GM21528 (cell line): ENCODE measurements around the gene BUB1.
"Not testable (repeated sequence)": the region's sequence is repeated elsewhere in the genome, so short reads cannot be mapped to it uniquely, and the experiment has no call there.

Experiments
- ATAC-seq: cut with Tn5 transposase; IDR thresholded peaks from one replicate; pipeline ENCODE4 v1.9.1; 2021; ENCODE audit warnings: mild to moderate bottlenecking, moderate library complexity; ENCODE audit not compliant: unreplicated experiment, low FRiP score

The BUB1 gene

GRCh38 chr2:110677530-110678456 is at the start of gene BUB1:
Gene BUB1, minus strand, starts transcription at chr2:110678063. Its CDS starts 68 bp downstream, at chr2:110677995.
- peak; percentile 70 for ATAC-seq

GRCh38 chr2:110726285-110726684 is 48.4 kb upstream of the BUB1 start:
- no peak for ATAC-seq

- no peak for ATAC-seq
These were observed 48.0 kb upstream of the BUB1 start for GRCh38 chr2:110725859-110726258.

GRCh38 chr2:110725370-110725769 is 47.5 kb upstream of the BUB1 start:
- ATAC-seq = no peak

GRCh38 chr2:110724820-110725219 is 47.0 kb upstream of the BUB1 start:
- ATAC-seq = no peak

- ATAC-seq = no peak
These were observed 42.7 kb upstream of the BUB1 start for GRCh38 chr2:110720547-110720946.

- no peak for ATAC-seq
These were observed 41.1 kb upstream of the BUB1 start for GRCh38 chr2:110718990-110719389.

- ATAC-seq = no peak
These were observed 40.5 kb upstream of the BUB1 start for GRCh38 chr2:110718382-110718781.

GRCh38 chr2:110717734-110718133 is 39.9 kb upstream of the BUB1 start:
- ATAC-seq = no peak

GRCh38 chr2:110716959-110717645 is 39.2 kb upstream of the BUB1 start:
- no peak for ATAC-seq

- no peak for ATAC-seq
These were observed 36.8 kb upstream of the BUB1 start for GRCh38 chr2:110714452-110715224.

- ATAC-seq = no peak
These were observed 35.9 kb upstream of the BUB1 start for GRCh38 chr2:110713513-110714362.

GRCh38 chr2:110712737-110713136 is 34.9 kb upstream of the BUB1 start:
- ATAC-seq = no peak

GRCh38 chr2:110708455-110708854 is 30.6 kb upstream of the BUB1 start:
- no peak for ATAC-seq

- no peak for ATAC-seq
These were observed 29.6 kb upstream of the BUB1 start for GRCh38 chr2:110707386-110707965.

- no peak for ATAC-seq
These were observed 24.9 kb upstream of the BUB1 start for GRCh38 chr2:110702514-110703380.

- ATAC-seq = not testable (repeated sequence)
These were observed 20.4 kb upstream of the BUB1 start for GRCh38 chr2:110698253-110698652.

GRCh38 chr2:110695146-110695898 is 17.5 kb upstream of the BUB1 start:
- not testable (repeated sequence) for ATAC-seq
